GM12875 (cell line): ENCODE data around the gene TEX19.

Experiments
- H3K4me3 ChIP-seq: one replicate; pipeline ENCODE4 v1.5.1; 2011; ENCODE audit warnings: low read depth, low read length, control low read depth
- TF ChIP-seq, protein P1 (sequence below): IDR thresholded peaks from 2 replicates; pipeline ENCODE4 v1.5.1; 2011; ENCODE audit warnings: low read depth, mild to moderate bottlenecking, control low read depth, inconsistent platforms, low read length, moderate library complexity, borderline replicate concordance; ENCODE audit not compliant: insufficient read depth

Gene TEX19

DNA sequence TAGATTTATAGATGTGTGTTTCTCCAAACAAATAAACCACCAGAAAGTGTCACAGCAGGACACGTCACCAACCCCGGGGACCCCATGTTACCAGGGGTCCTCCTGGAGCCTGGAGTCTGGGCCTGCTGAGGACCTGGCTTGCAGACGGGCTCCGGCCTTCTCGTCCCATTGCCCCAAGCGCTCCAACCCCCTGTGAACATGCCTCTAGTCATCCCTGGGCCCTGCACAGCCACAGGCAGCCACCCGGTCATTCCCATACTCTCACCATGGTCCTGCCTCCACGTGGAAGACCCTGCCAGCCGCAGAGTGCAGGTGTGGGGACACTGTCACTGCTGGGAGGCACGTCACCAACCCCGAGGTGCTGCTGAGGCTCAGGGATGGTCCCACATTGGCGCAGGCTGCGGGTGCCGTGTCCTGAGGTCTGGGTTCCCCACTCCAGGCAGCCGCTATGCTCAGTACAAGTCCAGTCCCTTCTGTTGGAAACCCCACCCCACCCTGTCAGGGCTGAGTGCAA lies 30.0 kb upstream of the TEX19 start:
- TF ChIP-seq, protein P1, sequence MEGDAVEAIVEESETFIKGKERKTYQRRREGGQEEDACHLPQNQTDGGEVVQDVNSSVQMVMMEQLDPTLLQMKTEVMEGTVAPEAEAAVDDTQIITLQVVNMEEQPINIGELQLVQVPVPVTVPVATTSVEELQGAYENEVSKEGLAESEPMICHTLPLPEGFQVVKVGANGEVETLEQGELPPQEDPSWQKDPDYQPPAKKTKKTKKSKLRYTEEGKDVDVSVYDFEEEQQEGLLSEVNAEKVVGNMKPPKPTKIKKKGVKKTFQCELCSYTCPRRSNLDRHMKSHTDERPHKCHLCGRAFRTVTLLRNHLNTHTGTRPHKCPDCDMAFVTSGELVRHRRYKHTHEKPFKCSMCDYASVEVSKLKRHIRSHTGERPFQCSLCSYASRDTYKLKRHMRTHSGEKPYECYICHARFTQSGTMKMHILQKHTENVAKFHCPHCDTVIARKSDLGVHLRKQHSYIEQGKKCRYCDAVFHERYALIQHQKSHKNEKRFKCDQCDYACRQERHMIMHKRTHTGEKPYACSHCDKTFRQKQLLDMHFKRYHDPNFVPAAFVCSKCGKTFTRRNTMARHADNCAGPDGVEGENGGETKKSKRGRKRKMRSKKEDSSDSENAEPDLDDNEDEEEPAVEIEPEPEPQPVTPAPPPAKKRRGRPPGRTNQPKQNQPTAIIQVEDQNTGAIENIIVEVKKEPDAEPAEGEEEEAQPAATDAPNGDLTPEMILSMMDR: no peak
- H3K4me3 ChIP-seq: no peak overlapping the region

DNA sequence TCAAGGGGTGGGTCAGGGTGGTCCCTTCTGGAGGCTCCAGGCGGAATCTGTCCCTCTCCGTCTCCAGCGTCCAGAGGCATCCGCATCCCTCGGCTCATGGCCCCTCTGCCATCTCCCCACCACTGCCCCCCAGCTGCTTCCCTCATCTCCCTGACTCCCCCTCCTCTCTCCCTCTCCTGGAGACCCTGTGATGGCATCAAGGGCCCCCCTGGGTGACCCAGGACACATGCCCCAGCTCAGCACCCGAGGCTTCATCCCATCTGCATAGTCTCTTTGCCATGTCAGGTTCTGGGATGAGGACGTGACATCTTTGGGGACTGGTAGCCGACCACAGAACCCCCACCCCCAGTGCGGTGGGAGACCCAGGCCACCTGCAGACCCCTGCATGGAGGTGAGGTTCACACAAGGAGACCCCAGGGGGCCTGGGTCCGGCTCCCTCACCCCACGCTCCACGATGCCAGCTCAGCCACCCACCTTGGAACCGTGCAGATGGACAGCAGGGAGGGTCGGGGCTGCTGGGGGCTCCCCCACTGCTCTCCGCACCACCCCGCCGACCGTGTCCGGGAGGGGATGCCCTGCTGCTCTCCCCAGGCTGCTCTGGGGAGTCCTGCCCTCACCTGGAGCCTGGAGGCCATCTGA lies 29.2 kb upstream of the TEX19 start:
- TF ChIP-seq, protein P1: no peak
- no peak overlapping the region for H3K4me3 ChIP-seq

- TF ChIP-seq, protein P1: no peak
Measured at GRCh38 chr17:82330322-82331239, 28.5 kb upstream of the TEX19 start.

GRCh38 chr17:82331345-82331939 lies 27.6 kb upstream of the TEX19 start:
- H3K4me3 ChIP-seq: no peak overlapping the region
- TF ChIP-seq, protein P1: no peak

More at GRCh38 chr17:82330322-82331239, 28.5 kb upstream of the TEX19 start:
- no peak overlapping the region for H3K4me3 ChIP-seq

GRCh38 chr17:82332669-82333278 lies 26.3 kb upstream of the TEX19 start:
- TF ChIP-seq, protein P1: no peak
- H3K4me3 ChIP-seq: no peak overlapping the region

DNA sequence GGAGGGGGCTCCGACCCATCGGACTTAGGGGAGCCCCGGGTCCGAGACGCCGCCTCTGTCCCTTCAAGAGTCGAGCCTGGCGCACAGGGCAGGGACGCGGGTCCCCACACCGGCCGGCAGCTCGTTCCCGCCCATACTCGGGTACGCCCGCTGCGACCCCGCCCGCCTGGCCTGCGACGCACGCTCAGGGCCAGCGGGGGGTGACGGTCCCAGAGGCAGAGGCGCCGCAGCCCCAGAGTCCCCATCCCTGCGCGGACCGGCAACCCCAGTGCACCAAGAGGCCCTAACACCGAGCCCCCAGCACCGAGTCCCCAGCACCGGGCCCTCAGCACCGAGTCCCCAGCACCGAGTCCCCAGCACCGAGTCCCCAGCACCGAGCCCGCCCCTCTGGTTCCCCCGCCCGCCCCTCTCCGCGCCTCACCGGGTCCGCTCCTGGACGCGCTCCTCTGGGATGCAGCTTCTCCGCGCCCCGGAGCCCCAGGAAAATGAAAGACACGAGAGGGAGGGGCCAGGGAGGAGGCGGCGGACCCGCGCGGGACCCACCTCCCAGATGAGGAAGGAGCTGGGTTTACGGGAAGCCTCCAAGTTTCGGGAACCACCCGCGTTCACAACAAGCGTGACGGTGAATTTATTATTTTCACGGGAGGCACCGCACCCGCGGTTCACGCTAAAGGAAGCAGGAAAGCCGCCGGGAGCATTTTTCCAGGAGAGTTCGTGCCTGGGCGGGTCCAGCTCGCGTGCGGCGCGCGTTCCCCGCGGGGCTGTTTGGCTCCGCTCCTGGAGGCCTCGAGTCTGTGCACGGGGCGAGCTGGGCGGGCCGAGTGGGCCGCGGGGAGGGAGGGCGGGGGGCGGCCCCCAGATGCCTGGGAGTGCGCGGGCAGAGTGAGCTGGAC lies 25.5 kb upstream of the TEX19 start, which contains the start of gene SECTM1:
SECTM1 (minus strand) TSS at position 488 of the 893 bp plus-strand sequence. CDS start 6,526 bp downstream, outside the sequence.
- TF ChIP-seq, protein P1: no peak
- H3K4me3 ChIP-seq: no peak within 1 kb of the TSS
